ENCODE data around the gene SPAG5. TPM values are rescaled to one million over a fixed set of nuclear protein-coding genes. Genes with fewer than 3 reads are reported as not detected.

The SPAG5 gene
- total RNA-seq, 1 donor from 2014 or later: 3.7 TPM

DNA sequence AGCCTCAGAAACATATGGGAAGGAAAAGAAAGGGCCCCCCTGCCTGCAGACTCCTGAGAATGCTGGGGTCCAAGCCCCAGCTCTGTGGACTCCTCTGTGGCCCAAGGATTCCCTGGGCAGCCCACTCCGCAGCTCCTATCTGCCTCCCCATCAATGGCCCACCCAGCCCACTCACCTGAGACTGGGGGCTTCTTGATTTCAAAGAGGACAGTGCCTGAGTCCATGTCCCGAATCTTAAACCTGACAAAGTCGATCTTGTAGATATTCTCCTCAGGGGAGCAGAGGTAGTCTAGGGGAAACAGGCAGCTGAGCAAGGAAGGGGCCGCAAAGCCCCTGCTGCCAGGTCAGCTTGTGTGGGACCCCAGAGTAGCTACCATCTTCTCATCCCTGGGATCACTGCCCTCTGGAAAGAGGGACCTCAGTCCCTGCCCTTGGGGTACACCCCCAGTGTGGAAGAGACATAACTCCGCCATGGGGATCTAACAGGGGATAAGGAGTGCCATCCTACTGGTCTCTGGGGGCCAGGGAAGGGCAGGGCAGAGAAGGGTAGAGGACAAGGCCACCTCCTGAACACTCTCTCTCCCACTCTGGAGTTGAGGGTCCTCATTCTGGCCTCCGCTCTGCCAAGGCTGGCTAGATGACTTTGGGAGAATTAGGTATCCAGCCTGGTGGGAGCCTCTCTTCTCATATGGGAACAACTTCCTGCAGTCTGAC is 50.3 kb downstream of the SPAG5 start:
- FAIRE-seq (no peak), DNase-seq (ENCODE audit: low spot score in 2 of 2) (no peak)

DNA sequence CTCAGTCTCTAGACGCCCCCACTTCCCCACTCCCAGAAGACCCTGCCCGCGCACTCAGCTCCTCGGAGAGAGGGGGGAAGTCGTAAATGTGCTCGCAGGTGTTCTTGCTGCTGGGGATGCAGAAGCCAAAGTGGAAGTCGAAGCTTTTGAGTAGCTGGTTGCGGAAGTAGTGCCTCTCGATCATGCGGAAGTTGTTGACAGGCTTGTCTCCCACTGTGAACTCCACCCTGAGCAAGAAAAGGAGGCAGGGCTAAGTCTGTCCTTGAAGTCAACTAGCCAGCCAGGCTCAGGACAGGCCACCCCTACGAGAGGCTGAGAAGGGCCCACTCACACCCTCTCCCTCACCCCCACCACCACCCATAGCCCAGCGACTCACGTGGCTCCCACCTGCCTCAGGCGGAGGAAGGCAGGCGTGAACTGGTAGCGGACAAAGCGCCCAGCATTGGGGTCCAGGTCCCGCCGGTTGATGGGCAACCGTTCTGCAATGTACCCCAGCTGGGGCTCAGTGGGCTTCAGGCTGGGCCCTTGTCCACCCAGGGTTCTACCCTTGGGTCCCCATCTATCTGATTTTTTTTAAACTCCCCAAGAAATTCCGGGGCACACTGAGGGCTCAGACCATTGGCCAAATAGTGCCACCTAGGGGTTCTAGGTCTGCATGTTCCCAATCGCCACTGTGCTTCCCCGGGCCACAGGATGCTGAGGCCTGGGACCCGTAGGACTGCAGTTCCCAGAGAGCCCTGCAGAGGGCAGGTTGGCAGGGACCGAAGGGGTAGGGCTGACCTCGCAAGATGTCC is 51.0 kb downstream of the SPAG5 start:
- FAIRE-seq: no peak

DNA sequence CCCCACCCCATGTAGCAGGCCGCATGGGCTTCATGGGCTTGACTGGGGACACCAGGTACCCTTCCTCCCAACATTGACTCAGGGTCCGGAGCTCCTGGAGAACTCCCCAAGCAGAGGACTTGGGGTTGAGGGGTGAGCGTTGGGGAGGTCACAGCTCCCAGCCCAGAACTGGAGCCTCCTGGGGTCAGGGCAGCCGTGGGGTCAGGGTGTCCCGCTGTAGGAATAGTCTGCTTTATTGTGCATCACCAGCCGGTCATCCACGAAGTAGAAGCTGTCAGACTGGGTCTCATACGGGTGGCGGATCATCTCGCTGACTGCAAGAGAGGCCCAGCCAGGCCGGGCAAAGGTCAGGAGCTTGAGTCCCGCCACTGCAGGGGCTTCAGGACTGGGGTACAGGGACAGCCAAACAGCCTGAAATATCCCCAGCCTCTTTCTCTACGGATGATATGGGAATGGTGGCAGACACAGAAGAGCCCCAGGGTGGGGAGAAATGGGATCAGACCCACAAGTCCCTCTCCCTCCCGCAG is 51.7 kb downstream of the SPAG5 start:
- FAIRE-seq (no peak), DNase-seq (ENCODE audit: low spot score in 2 of 2) (no peak)

More for the DNA sequence above, 51.0 kb downstream of the SPAG5 start:
- peak; percentile 59 to 77 for DNase-seq (ENCODE audit: low spot score in 2 of 2)

DNA sequence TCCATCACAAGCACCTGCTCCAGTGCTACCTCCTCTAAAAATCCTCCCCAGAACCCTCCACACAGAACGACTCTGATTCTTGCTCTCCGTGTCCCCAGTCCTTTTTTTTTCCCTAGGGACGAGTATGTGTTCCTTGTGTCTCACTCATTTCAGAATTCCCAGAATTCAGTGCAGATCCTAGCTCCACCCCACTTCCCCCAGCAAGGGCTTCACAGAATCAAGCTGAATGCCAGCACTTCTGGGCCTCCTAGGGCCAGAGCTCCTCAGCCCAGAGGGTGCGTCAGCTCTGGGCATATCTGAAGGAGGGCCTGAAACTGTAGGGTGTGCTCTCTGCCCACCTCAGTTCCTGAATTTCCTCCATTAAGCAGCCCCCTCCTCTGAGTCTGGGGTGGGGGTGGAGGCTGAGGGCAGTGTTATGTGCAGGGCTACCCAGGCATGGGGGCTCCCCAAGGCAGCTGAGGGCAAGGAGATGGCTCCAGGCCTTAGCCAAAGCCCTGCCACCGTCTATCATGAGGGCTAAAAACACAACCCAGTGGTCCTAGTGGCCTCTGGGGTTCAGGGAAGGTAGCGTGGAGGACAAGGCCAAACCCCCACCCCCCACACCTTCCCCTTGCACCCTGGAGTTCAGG is 52.9 kb downstream of the SPAG5 start:
- no peak for FAIRE-seq

DNA sequence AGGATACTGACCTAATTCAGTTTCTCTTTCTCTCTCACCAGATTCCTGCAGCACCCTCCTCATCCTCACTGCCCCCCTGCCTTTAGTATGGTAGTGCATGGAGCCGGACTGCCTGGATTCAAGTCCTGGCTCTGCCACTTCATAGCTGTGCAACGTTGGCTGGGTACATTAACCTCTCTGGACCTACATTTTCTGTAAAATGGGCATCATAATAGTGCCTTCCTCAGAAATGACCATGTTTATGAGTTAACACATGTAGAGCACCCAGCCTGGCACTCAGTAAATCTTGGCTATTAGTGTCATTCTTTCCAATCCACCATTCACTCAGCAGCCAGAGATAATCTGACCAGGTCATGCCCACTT is 53.7 kb downstream of the SPAG5 start:
- no peak for FAIRE-seq
- DNase-seq (ENCODE audit: low spot score in 2 of 2): no peak

More for the DNA sequence above, 52.9 kb downstream of the SPAG5 start:
- DNase-seq (ENCODE audit: low spot score in 2 of 2): no peak

DNA sequence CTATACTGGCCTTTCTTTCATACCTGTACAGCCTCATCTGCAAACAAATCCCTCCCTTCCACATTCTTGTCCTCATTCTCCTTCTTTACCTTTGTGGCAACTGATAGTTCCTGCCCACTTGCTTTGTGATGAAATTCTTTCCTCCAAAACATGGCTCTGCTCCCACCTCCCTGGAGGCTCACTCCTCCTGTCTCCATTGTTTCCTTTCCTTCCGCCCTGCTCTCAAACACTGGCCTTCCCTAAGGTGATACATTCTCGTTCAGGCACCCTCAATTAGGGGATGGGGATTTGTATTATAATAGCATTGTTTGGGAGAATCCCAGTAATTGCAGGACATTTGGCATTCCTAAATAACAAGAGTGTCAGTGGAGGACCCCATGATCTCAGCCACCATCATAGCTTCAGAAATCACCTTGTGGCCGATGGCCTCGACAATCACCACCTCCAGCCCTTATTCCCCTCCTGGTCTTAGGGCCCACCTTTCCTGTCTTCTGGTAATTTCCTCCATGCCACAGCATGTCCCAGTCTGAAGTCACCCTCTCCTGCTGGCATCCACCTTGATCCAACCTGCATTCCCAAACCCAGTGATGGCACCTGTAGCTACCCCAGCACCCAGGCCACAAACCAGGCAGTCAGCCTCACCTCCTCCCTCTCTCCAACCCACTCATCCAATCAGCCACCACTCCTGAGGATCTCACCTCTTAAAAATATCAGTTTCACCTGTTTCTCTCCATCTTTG is 54.3 kb downstream of the SPAG5 start:
- FAIRE-seq (no peak), DNase-seq (ENCODE audit: low spot score in 2 of 2) (no peak)

DNA sequence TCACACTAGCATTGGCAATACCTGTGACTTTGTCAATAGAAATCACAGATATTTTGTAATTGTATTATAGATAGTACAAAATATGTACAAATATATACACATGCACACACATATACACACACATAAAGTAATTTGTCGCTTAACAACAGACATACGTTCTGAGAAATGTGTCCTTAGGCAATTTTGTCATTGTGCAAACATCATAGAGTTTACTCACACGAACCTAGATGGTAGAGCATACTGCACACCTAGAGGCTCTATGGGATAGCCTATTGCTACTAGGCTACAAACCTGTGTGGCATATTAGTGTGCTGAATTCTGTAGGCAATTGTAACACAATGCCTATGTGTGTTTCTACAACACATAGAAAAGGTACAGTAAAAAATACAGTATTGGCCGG is 57.4 kb downstream of the SPAG5 start:
- FAIRE-seq (no peak), DNase-seq (ENCODE audit: low spot score in 2 of 2) (no peak)

DNA sequence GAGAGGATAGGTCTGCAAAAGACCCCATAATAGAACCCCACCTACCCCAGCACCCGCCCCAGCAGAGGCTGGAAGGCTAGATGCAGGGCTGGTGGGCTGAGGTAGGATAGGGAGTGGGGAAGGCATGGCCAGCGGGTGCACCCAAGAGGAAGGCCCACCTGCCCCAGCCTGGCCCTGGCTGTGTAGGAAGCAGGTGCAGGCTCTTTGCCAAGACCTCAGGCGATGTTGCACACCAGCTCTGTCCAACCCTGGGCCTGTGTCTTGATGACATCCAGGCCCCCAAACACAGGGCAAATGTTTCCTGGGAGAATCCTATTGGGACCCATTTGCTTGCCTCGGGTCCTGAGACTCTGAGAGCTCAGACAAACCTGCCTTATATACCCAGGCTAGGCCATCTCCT is 58.6 kb downstream of the SPAG5 start:
- FAIRE-seq (no peak), DNase-seq (ENCODE audit: low spot score in 2 of 2) (no peak)

DNA sequence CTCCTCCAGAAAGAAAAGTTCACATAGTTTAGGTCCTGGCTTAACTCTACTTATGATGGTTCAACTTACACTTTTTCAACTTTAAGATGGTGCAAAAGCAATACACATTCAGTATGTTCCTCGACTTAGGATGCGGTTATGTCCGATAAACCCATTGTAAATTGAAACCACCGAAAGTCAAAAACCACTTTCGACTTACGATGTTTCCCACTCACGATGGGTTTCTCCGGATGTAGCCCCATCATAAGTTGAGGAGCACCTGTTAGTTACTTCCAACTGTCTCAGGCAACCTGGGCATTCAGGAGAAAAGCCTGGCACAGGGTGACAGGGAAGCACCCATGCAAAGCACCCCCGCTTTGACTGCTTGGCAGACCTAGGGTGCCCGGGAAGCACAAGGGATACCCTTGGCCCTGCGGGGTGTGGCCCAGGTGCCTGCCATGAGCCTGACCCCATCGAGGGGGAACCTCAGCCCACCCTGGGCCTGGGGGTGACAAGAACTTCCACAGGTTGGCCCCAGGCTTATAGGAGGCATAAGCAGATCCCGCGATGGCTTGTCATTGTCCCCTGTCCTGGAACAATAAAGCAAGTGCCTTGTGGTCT is 60.4 kb downstream of the SPAG5 start:
- FAIRE-seq: no peak
- DNase-seq (ENCODE audit: low spot score in 2 of 2): no peak

DNA sequence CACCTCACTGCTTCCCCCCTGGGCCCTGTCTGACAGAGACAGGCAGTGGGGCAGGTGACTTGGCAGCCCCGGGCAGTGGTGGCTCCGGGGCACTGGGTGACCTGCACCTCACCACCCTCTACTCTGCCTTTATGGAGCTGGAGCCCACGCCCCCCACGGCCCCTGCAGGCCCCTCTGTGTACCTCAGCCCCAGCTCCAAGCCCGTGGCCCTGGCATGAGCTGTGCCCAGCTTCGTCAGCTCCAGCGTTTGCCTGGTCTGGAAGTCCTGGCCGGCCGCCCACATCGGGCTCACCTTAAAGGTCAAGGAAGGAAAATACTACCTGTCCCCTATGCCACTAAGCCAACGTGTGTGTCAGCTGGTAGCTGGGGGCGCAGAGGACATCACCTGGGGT is 61.6 kb downstream of the SPAG5 start:
- FAIRE-seq (no peak), DNase-seq (ENCODE audit: low spot score in 2 of 2) (no peak)

DNA sequence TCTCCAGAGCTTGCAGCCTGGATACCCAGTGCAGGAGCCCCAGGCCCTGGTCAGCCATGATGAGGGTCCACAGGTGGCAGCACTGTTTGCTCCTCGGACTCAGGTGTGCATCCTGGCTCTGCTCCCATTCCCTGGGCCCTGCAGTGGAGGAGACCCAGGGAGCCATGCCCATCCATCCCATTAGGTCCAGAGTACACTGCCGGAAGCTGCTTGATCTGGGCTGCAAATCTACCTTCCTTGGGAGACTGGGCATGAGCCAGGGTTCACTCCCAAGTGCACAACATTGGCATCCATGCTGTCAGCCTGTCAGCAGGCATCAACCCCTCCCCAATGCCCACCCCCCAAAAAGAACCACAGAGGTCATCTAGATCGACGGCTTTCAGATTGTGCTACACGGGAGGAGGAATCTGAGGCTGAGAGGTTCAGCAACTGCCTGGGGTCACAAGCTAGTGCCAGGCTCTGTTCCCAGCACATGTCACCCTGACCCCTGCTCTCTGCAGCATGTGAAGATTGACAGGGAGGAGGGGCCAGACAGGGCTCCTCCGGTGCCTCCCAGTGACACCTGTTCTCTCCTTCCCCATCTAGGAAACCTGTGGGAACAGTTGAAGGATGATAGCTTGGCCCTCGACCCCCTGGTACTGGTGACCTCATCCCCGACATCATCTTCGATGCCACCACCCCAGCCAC is 62.1 kb downstream of the SPAG5 start:
- DNase-seq (ENCODE audit: low spot score in 2 of 2) (no peak), FAIRE-seq (no peak)

DNA sequence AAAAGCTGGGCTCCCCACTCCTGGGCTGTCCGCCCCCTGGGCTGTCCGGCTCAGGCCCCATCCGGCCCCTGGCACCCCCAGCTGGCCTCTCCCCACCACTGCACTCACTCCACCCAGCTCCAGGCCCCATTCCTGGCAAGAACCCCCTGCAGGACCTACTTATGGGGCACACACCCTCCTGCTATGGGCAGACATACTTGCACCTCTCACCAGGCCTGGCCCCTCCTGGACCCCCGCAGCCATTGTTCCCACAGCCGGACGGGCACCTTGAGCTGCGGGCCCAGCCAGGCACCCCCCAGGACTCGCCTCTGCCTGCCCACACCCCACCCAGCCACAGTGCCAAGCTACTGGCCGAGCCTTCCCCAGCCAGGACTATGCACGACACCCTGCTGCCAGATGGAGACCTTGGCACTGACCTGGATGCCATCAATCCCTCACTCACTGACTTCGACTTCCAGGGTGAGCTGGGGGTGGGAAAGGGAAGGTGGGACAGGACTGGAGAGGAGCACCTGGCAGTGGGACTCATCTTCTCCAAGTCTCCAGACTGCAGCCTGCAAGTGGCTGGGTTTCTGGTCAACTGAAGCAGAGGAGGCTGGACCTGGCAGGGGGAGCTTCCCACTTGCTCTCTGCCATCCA is 64.0 kb downstream of the SPAG5 start:
- DNase-seq (ENCODE audit: low spot score in 2 of 2) (no peak), FAIRE-seq (no peak)

DNA sequence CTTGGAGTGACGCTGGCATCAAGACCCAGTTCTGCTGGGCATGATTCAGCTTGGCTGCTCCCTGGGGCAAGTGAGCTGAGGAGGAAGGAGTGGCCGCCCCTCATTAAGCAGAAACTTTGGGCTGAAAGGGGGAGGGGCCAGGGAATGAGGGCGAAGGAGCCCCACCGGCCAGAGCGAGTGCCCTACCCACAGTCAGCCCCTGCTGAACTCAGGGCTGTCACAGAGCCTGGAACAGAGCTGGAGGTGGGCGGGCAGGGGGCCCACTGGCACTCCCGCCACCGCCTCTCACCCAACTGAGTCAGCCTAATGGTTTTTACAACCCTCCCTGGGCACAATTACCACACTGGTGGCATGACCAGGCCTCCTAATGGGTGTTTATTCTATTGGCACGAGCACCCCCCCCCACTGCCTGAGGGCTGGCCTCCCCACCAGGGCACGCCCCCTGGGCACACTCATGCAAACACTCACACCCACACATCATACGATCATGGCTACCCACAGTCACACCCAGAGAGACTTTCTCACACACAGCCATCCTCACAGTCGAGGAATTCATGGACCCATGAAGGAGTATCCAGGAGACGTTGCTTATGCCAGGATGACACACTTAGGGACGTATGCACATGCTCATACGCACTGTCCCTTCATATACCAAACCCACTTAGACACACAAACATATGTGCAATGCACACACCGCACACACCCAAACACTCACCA is 65.6 kb downstream of the SPAG5 start:
- no peak for FAIRE-seq
- no peak for DNase-seq (ENCODE audit: low spot score in 2 of 2)

DNA sequence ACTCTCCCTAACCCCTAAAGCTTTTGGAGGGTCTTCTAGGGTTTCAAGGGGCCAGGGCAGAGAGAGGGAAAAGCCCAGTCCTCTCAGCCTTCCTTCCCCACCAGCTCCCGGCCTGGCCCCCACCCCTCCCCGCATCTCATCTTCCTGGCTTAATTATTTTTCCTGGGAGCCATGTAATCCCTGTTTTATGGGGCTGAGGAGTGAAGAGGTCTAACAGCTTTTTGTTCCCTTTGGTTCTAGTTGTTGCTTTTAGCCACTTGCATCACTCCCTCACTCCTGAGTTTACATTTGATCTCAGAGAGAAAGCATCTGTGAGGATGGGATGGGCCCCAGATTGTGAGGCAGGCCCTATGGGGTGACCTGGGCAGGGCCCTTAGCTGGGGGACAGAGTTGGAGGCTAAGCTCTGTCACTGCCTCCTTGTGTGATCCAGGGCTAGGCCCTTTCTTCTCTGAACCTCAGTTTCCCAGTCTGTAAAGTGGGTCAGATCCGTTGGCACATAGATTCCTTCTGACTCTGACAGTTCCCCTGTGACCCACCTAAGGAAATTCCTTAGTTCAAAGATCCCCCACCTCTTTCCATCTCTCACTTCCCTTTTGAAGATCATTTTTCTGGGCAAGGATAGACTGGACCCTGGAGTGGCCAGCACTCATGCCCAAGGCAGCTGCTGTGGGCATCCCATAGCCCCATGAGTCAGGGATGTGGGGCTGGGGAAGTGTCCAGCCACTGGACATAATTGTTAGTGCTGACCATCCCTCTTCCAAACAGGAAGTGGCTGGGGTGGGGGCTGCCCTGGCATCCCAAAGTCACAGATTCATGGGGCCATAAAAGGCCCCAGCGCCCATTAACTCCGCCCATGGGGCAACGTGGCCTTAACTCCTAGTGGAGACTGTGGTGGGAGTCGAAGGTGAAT is 66.5 kb downstream of the SPAG5 start:
- DNase-seq (ENCODE audit: low spot score in 2 of 2) (no peak), FAIRE-seq (no peak)

DNA sequence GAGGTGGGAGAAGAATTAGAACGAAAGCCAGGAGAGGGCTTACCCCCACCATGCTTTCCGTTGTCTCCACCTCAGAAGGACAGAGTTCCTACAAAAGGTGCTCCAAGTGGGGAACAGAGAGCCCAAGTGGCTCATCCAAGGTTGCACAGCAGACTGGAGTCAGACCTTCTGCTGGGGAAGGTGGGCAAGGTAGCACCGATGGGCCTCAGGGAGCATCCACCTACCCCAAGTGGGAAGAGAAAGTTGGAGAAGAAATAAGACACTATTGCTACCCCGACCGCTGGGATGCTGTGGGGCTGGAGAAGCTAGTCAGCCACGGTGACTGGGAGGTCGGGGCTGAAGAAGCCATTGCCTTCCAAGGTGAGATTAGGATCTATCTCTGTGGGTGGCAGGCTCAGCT is 67.9 kb downstream of the SPAG5 start:
- DNase-seq (ENCODE audit: low spot score in 2 of 2) (no peak), FAIRE-seq (no peak)

DNA sequence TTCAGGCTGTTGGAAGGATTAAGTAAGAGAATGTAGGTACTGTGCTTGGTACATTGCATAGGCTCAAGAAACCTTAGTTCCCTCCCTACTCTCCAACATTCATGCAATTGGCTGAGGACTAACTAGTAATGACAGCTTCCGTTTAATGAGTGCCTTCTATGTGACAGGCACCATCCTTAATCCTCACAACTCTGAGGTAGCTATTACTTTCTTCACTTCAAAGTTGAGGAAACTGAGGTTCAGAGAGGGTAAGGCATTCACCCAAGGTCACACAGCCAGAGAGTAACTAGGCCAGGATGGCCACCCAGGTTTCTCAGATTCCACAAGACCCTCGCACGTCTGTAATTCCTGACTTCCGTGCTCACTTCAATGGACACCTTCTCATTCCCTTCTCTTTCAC is 68.6 kb downstream of the SPAG5 start:
- FAIRE-seq (no peak), DNase-seq (ENCODE audit: low spot score in 2 of 2) (no peak)

DNA sequence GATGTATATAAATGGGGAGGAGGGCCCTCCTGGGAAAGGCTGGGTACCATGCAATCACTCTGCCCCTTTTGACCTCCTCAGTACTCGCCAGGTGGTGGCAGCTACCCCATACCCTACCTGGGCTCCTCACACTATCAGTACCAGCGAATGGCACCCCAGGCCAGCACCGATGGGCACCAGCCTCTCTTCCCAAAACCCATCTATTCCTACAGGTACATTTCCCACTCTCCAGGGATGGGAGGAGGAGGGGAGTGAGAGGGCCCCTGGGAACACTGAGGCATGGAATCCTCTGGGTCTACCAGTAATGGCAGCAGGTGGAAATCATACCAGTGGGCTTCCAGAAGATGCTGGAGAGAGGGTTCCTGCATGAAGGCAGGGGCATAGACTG is 69.8 kb downstream of the SPAG5 start:
- no peak for DNase-seq (ENCODE audit: low spot score in 2 of 2)
- no peak for FAIRE-seq
